Occipital lobe (tissue), 2 donors: ENCODE results near the gene UQCC2. TPM values are rescaled to one million over a fixed set of nuclear protein-coding genes. Genes with fewer than 3 reads are reported as not detected.

Experiments
- DNase-seq: peaks from one replicate; lab custom pipeline; 2025; lab: John Stamatoyannopoulos, UW
- total RNA-seq: library from RNA; depleted of rRNA; stranded (reverse); fragments of >200 nt; gene quantifications from one replicate; pipeline ENCODE4 v1.2.3, GENCODE V29; 2014

UQCC2 gene
- total RNA-seq, 1 donor from 2014 or later = 15.8 TPM

DNA sequence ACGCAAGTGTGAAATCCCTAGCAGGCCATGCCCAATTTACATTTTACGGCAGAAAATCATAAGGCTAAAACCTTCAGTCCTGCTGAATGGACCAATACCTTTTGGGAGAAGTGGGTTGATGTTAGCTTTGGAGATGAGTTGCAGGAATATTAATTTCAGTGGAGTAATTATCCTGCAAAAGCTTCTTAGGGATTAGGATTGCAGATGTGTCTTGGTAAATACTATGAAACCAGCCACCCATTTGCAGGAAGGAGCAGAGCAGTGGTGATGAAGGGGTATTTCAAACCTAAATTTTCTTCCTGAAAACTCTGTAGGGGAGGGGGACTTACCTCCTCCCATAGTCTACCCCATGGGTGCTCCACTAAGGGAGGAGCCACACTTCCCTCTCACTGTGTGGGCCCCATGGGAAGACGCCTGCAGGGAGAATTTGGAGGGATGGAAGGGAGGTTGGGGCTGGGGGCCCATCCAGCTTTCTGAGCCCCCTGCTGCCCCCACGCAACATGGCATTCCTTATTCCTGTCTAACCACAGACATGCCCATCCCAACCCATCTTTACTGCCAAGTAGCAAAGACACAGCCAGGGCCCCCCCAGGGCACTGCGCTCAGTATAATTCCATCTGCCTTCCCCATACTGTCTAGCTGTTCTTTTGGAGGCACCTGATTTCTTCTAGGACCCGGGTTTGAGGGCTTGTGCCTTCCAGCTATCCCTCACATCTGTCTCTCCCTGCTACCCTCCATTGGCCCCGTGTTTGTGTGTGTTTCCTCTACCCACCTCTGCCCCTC lies 14.6 kb upstream of the UQCC2 start:
- no peak for DNase-seq

DNA sequence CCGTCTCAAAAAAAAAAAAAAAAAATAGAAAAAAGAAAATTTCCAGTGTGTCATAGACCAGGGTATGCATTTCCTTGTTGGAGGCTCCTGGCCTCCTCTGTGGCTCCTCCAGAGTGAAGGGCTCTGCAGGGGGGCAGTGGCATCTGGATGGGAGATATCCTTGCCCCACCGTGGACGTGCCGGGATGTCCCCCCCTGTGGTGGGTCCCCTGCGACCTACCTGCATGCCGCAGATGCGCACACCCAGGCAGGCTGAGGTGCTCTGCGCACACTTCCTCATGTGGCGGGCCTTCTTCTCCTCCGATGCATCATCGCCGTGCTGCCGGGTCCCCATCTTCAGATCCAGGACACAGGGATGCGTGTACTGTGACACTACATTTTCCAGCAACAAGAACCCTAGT lies 13.7 kb upstream of the UQCC2 start:
- DNase-seq = no peak

DNA sequence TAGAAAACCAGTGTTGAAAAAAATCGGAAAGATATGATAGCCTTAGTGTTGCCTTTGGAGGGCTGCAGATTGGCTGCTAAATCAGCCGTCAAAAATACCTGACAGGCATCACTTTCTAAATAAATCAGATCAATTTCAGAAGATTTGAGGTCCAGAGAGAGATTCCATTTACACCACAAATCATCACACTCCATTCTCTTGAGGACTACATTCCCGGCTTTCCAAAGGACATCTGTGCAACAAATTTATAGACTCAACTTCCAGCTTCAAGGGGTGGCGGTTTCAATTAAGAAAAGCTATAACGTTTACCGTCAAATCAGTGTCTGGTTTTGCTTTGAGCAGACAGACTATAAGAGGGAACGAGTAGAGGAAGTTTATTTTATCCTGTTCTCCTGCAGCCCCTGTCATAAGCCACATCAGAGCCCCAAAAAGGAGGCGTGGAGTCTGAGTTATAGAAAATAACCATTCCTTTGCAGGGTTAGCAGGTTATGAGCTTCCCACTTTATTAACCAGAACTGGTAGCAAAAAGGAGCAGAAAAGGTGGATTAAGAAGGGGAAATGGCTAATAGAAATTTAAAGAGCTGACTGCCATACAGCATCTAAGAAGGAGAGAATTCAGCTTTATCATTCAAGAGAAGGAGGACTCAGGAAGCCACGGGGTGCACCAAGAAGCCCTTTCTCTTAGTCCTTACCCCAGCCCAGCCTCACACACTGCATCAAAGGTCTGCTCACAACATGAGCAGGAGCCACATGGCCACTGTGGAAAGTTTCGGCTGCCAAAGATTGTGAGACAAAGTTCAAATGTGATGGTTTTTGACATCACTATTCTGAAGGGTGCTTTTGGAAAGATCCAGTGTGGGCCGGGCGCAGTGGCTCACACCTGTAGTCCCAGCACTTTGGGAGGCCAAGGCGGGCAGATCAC lies 12.9 kb upstream of the UQCC2 start:
- DNase-seq = no peak

GRCh38 chr6:33723371-33724085 lies 12.0 kb upstream of the UQCC2 start:
- DNase-seq = no peak

- no peak for DNase-seq
Measured at GRCh38 chr6:33722103-33722623, 10.7 kb upstream of the UQCC2 start.

DNA sequence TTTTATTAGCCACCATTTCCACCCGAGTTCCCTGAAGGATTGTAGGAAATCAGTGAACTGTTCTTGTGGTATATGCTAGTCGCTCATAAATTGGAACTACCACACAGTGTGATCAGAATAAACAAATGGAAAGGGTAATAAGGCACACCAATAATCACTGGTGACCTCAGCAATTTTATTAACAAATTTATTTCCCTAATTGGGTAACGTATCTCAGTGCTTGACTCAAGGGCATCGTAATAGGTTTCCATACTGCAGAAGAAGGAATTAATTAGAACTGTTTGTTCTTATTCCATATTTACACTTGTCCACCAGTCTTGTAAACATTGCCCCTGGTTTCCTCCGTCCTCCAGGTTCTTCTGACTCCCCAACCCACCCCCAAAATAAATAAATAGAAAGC lies 10.0 kb upstream of the UQCC2 start:
- no peak for DNase-seq

- no peak for DNase-seq
Measured at GRCh38 chr6:33720998-33721397, 9.5 kb upstream of the UQCC2 start.

DNA sequence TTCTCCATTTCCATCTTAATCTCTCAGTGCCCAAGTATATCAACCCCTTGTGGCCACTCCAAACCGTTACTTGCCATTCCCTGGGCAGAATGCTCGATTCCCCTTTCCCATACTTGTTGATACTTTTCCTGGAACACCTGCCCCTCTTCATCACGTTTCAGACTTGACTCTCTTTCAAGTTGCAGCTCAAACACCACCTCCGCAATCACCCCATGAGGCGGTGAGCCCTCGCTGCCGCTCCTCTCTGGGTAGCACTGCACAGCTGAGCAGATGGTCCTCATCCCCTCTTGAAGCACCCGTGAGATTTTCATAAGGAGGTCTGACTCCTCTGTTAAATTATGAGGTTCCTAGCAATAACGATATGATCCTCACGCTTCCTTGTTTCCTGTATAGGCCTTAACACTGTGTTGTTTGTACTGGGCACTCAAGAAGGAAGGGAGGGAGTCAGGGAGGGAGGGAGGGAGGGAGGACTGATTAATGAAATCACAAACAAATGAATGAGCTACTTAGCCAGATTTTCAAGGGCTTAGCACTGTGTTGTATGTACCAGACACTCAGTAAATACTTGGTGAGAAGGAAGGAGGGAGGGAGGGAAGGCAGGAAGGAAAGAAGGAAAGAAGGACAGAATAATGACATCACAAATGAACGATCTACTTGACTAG lies 8.0 kb upstream of the UQCC2 start:
- no peak for DNase-seq

DNA sequence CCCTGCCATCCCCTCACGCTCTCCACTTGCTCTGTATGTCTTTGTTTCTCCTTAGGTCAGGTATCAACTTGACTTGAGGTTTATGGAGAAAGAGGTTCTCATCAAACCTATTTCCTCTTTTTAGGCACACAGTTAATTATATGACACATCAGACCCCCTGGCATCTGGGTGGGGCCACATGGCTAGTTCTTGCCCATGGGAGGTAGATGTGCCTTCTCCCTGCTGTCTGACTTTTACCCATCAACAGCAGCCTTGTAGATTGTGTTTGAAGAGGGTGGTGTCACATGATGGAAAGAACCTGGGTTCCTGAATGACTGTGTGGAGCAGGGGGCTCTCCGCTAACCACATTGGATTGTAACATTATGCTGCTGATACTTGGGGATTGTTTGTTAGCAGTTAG lies 7.2 kb upstream of the UQCC2 start:
- no peak for DNase-seq

GRCh38 chr6:33717934-33718455 lies 6.5 kb upstream of the UQCC2 start:
- DNase-seq = no peak

DNA sequence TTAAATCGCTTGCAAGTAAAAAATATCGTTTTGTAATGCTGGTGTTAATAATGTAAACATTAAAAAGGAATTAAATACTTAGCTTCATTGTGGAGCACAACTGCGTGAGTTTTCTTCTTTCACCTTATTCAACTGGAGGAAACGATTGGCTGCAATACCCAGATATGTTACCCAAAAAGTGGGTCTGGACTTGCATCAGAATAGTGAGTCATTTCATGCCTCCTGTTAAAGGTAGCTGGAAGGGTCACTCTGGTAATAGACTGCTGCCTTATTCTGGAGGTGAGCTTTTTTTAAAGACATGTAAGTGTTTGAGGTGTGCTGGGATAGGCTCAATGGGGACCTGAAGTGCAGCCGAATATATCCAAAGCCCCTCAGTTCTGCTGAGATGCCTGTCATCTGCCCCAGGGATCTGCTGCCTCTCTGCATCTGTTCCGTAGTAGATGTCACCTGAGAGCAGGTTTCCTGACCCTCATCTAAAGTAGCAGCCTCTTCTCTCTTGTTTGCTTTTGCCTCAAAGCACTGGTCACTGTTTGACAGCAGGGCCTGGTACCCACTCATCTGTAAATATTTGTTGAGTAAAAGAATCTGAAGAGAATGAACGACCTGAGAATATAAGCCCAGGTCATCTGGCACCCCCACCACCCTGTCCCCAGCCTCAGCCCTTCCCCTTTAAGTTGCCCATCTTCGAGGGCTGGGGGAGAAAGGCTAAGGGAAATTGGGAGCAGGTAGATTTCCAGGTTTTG lies 5.6 kb upstream of the UQCC2 start:
- DNase-seq = no peak

DNA sequence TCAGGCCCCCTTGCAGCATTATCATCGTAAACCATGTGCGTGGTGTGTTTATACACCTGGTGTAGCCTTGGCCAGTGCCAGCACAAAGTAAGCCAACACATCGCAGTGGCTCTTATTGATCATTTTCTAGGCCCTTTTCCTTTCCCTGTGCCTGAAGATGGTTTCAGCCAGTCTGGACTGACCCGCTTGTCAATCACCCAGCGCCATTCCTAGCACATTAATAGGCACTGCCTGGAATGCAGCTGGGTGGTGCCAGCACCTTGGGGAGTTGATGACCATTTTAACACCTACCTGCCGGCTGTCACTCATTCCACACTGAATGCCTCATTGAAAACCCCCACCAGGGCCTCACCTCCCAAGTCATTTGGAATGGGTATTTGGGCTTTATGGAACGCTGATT lies 4.9 kb upstream of the UQCC2 start:
- DNase-seq = no peak

GRCh38 chr6:33714385-33715040 lies 3.0 kb upstream of the UQCC2 start:
- no peak for DNase-seq

- DNase-seq = no peak
Measured at GRCh38 chr6:33713786-33714185, 2.3 kb upstream of the UQCC2 start.

- no peak for DNase-seq
Measured at GRCh38 chr6:33712914-33713313, 1.4 kb upstream of the UQCC2 start.

GRCh38 chr6:33710296-33711121 lies 991 bp downstream of the UQCC2 start:
- DNase-seq = no peak

- DNase-seq = no peak
Measured at GRCh38 chr6:33709605-33710295, 1.8 kb downstream of the UQCC2 start.

DNA sequence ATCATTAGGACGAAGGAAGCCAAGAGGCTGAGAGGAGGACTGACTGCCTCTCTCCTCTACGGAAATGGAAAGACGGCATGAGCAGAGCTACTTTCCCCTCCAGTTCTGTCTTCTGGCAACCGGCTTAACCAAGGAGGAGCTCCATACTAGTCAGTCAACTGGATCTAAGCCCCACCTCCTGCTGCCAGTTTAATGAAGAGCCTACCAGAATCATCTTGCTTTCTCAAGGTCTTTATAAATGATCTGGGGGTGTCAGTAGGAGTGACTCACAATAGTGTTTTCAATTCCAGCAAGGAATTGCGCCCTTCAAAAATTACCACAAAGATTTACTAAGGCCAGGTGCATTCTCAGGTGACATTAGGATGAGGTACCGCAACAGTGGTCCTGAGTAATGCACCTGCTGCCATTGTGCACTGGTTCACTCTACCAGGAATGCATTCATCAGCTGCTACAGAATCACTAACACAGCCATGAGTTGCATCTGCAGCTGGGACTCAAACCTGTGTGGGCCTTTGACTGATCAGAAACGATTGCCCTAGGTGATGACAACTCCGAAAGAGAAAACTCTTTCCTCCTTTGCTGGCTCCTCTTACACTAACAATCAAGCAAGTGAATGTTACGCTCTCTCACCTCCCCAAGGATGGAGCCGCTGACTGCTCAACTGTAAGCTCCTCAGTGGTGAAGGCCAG lies 2.8 kb downstream of the UQCC2 start:
- no peak for DNase-seq
